ENCODE results near the gene PPL.

DNA sequence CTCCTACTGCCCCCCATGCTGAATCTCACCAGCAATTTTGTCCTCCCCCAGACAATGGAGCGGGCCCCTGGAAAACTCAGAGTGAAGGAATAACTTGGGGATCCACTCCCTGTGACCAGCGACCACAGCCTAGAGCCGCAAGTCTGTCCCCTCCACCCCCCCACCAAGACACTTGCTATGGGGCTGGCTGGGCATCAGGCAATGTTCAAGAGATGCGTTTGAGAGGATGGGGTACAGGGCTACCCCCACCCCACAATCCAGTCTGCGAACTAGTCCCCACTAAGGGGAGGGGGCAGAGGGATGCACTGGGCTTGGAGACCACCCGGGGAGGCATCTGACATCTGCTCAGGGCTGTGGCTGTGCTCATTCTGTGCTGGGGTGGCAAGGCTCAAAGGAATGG is 2.4 kb downstream of the PPL start:
- TF ChIP-seq, protein P1, sequence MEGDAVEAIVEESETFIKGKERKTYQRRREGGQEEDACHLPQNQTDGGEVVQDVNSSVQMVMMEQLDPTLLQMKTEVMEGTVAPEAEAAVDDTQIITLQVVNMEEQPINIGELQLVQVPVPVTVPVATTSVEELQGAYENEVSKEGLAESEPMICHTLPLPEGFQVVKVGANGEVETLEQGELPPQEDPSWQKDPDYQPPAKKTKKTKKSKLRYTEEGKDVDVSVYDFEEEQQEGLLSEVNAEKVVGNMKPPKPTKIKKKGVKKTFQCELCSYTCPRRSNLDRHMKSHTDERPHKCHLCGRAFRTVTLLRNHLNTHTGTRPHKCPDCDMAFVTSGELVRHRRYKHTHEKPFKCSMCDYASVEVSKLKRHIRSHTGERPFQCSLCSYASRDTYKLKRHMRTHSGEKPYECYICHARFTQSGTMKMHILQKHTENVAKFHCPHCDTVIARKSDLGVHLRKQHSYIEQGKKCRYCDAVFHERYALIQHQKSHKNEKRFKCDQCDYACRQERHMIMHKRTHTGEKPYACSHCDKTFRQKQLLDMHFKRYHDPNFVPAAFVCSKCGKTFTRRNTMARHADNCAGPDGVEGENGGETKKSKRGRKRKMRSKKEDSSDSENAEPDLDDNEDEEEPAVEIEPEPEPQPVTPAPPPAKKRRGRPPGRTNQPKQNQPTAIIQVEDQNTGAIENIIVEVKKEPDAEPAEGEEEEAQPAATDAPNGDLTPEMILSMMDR (IDR thresholded peaks at IDR 0.05): no peak
- TF ChIP-seq POLR2A (IDR thresholded peaks at IDR 0.05): no peak

Data from Peyer's patch (tissue), 4 donors.